C4-2B (cell line): ENCODE results near the gene DDC.

Experiments used
- CTCF ChIP-seq: fragments of 450-650 bp; conservative IDR thresholded peaks from 2 replicates; pipeline ENCODE4 v1.5.1; 2017; ENCODE audit warnings: mild to moderate bottlenecking
- ZFX ChIP-seq: fragments of 450-650 bp; IDR thresholded peaks from 2 replicates; pipeline ENCODE4 v1.6.1; 2017

- TF ChIP-seq CTCF = no peak
- no peak for TF ChIP-seq ZFX
Observed at GRCh38 chr7:50542132-50542531, 23.1 kb downstream of the DDC start.
